ENCODE data around the gene CEP152. TPM values are rescaled to one million over a fixed set of nuclear protein-coding genes. Genes with fewer than 3 reads are reported as not detected.

The CEP152 gene
- total RNA-seq, 1 donor from 2014 or later: 191 TPM

- no peak overlapping the region for H3K4me3 ChIP-seq
- H3K4me2 ChIP-seq: no peak overlapping the region
- peaks cover 2% of the 10 kb centered on the region for H3K4me1 Mint-ChIP-seq
- no peaks in the 10 kb centered on the region for H3K79me2 ChIP-seq (ENCODE audit: low read depth)
- H3K4me1 ChIP-seq: peaks cover 5% of the 10 kb centered on the region
- H3K9me3 ChIP-seq (ENCODE audit: low read depth): no peaks in the 10 kb centered on the region
- H2AFZ ChIP-seq (replicated peaks): no peak overlapping the region
- no peaks in the 10 kb centered on the region for H3K36me3 ChIP-seq
- TF ChIP-seq EZH2 (IDR thresholded peaks at IDR 0.05) (no peak), CTCF (IDR thresholded peaks at IDR 0.05) (no peak), EZH2phosphoT487 (IDR thresholded peaks at IDR 0.05) (no peak)
- H3K27ac Mint-ChIP-seq: no peak overlapping the region
- no peak overlapping the region for H3K27ac ChIP-seq
- H3K27me3 Mint-ChIP-seq (ENCODE audit: insufficient read depth, low read depth): no peaks in the 10 kb centered on the region
- no peak overlapping the region for H3K9ac ChIP-seq
- DNase-seq (ENCODE audit: low spot score): no peak
- H3K9me3 Mint-ChIP-seq: no peaks in the 10 kb centered on the region
- H4K20me1 ChIP-seq (ENCODE audit: low read depth): no peaks in the 10 kb centered on the region
- peaks cover 4% of the 10 kb centered on the region for H3K36me3 Mint-ChIP-seq
- no peaks in the 10 kb centered on the region for H3K27me3 ChIP-seq
- H3K4me3 Mint-ChIP-seq: no peak overlapping the region
- H3F3A ChIP-seq (ENCODE audit: low read depth): no peaks in the 10 kb centered on the region
Observed at GRCh38 chr15:48723969-48724368, 86.9 kb downstream of the CEP152 start.

- Histone ChIP-seq H3K27me3 (no peaks in the 10 kb centered on the region), H3K4me3 (no peak overlapping the region), H3K27ac (no peak overlapping the region), H2AFZ (replicated peaks) (no peak overlapping the region), H3K4me2 (no peak overlapping the region), H3K9me3 (ENCODE audit: low read depth) (no peaks in the 10 kb centered on the region), H4K20me1 (ENCODE audit: low read depth) (no peaks in the 10 kb centered on the region), H3K36me3 (no peaks in the 10 kb centered on the region), H3K9ac (no peak overlapping the region), H3K79me2 (ENCODE audit: low read depth) (no peaks in the 10 kb centered on the region), H3F3A (ENCODE audit: low read depth) (no peaks in the 10 kb centered on the region), H3K4me1 (peaks cover 5% of the 10 kb centered on the region)
- H3K27ac Mint-ChIP-seq: no peak overlapping the region
- peaks cover 2% of the 10 kb centered on the region for H3K4me1 Mint-ChIP-seq
- H3K27me3 Mint-ChIP-seq (ENCODE audit: insufficient read depth, low read depth): no peaks in the 10 kb centered on the region
- H3K9me3 Mint-ChIP-seq: no peaks in the 10 kb centered on the region
- H3K4me3 Mint-ChIP-seq: no peak overlapping the region
- no peak for DNase-seq (ENCODE audit: low spot score)
- TF ChIP-seq EZH2 (IDR thresholded peaks at IDR 0.05) (no peak), CTCF (IDR thresholded peaks at IDR 0.05) (no peak), EZH2phosphoT487 (IDR thresholded peaks at IDR 0.05) (no peak)
- H3K36me3 Mint-ChIP-seq: peaks cover 4% of the 10 kb centered on the region
Observed at GRCh38 chr15:48722764-48723661, 87.9 kb downstream of the CEP152 start.

GRCh38 chr15:48721061-48721810 is 89.6 kb downstream of the CEP152 start:
- Histone ChIP-seq H3K36me3 (no peaks in the 10 kb centered on the region), H3K27me3 (no peaks in the 10 kb centered on the region), H3K79me2 (ENCODE audit: low read depth) (no peaks in the 10 kb centered on the region), H3K4me2 (no peak overlapping the region), H3K9me3 (ENCODE audit: low read depth) (no peaks in the 10 kb centered on the region), H3F3A (ENCODE audit: low read depth) (no peaks in the 10 kb centered on the region), H3K27ac (no peak overlapping the region), H2AFZ (replicated peaks) (no peak overlapping the region), H3K9ac (no peak overlapping the region), H3K4me1 (peaks cover 5% of the 10 kb centered on the region), H4K20me1 (ENCODE audit: low read depth) (no peaks in the 10 kb centered on the region), H3K4me3 (no peak overlapping the region)
- H3K4me3 Mint-ChIP-seq: no peak overlapping the region
- H3K27ac Mint-ChIP-seq: no peak overlapping the region
- H3K27me3 Mint-ChIP-seq (ENCODE audit: insufficient read depth, low read depth): no peaks in the 10 kb centered on the region
- peaks cover 2% of the 10 kb centered on the region for H3K4me1 Mint-ChIP-seq
- H3K9me3 Mint-ChIP-seq: peaks cover 7% of the 10 kb centered on the region
- DNase-seq (ENCODE audit: low spot score): no peak
- TF ChIP-seq EZH2 (IDR thresholded peaks at IDR 0.05) (no peak), EZH2phosphoT487 (IDR thresholded peaks at IDR 0.05) (no peak), CTCF (IDR thresholded peaks at IDR 0.05) (no peak)
- peaks cover 2% of the 10 kb centered on the region for H3K36me3 Mint-ChIP-seq

Data from neural progenitor cell (in vitro differentiated cells).